ENCODE results near the gene ENO4. TPM values are rescaled to one million over a fixed set of nuclear protein-coding genes. Genes with fewer than 3 reads are reported as not detected.
A peak's percentile ranks its signal among the peaks of the same experiment; 100 is the strongest.

The ENO4 gene
- total RNA-seq, 4 donors from 2014 or later: 0.17 to 1.1 (median 0.29) TPM; not detected in 1

GRCh38 chr10:116848944-116849247 is 403 bp upstream of the ENO4 start:
- Histone ChIP-seq H3K27me3 (no peaks in the 10 kb centered on the region), H3K36me3 (no peaks in the 10 kb centered on the region), H3K27ac (replicated peaks in 1 of 4) (peak overlapping the region; percentile 66 to 79 (median 70)), H3K4me3 (peak overlapping the region; percentile 69 to 85 (median 71)), H3K9me3 (no peaks in the 10 kb centered on the region), H3K4me1 (peaks cover 6 to 17% (median 16%) of the 10 kb centered on the region in 4 donors)
- TF ChIP-seq POLR2A (IDR thresholded peaks at IDR 0.05; ENCODE audit: low read depth): no peak
- no peak for TF ChIP-seq POLR2AphosphoS5 (IDR thresholded peaks at IDR 0.05)
- TF ChIP-seq CTCF (IDR thresholded peaks at IDR 0.05): no peak
- no peak for TF ChIP-seq EP300 (IDR thresholded peaks at IDR 0.05)
- WGBS: 4% methylated on average over 10 of the region's 23 CpGs
- no peak for DNase-seq (ENCODE audit: extremely low spot score)
- intact Hi-C loops (cut with DNase I): no loop called here

GRCh38 chr10:116850058-116850611 is 836 bp downstream of the ENO4 start:
- TF ChIP-seq EP300 (IDR thresholded peaks at IDR 0.05) (no peak), POLR2A (IDR thresholded peaks at IDR 0.05; ENCODE audit: low read depth) (no peak), POLR2AphosphoS5 (IDR thresholded peaks at IDR 0.05) (no peak), CTCF (IDR thresholded peaks at IDR 0.05) (no peak)
- H3K4me1 ChIP-seq: peaks cover 6 to 17% (median 16%) of the 10 kb centered on the region in 4 donors

GRCh38 chr10:116852246-116852645 is 2.9 kb downstream of the ENO4 start:
- Histone ChIP-seq H3K27ac (replicated peaks in 1 of 4) (no peak overlapping the region), H3K27me3 (no peaks in the 10 kb centered on the region), H3K4me3 (no peak overlapping the region), H3K9me3 (no peaks in the 10 kb centered on the region), H3K36me3 (no peaks in the 10 kb centered on the region), H3K4me1 (peaks cover 6 to 17% (median 16%) of the 10 kb centered on the region in 4 donors)
- WGBS: 100% methylated on average over 1 of the region's 1 CpG
- TF ChIP-seq POLR2AphosphoS5 (IDR thresholded peaks at IDR 0.05): no peak
- no peak for TF ChIP-seq POLR2A (IDR thresholded peaks at IDR 0.05; ENCODE audit: low read depth)
- no peak for TF ChIP-seq EP300 (IDR thresholded peaks at IDR 0.05)
- DNase-seq (ENCODE audit: extremely low spot score): no peak
- intact Hi-C loops (cut with DNase I): no loop called here

More at GRCh38 chr10:116850058-116850611, 836 bp downstream of the ENO4 start:
- Histone ChIP-seq H3K36me3 (no peaks in the 10 kb centered on the region), H3K9me3 (no peaks in the 10 kb centered on the region), H3K4me3 (peak overlapping the region; percentile 69 to 85 (median 71)), H3K27me3 (no peaks in the 10 kb centered on the region), H3K27ac (replicated peaks in 1 of 4) (peak overlapping the region; percentile 66 to 79 (median 70))
- intact Hi-C loops (cut with DNase I): no loop called here
- no peak for DNase-seq (ENCODE audit: extremely low spot score)
- 42% methylated on average over 10 of the region's 10 CpGs for WGBS

- H3K4me3 ChIP-seq: no peak overlapping the region
- DNase-seq (ENCODE audit: extremely low spot score): no peak
- no peaks in the 10 kb centered on the region for H3K36me3 ChIP-seq
- peaks cover 6 to 16% (median 16%) of the 10 kb centered on the region in 4 donors for H3K4me1 ChIP-seq
- H3K27me3 ChIP-seq: no peaks in the 10 kb centered on the region
- no peak overlapping the region for H3K27ac ChIP-seq (replicated peaks in 1 of 4)
- WGBS: 94% methylated on average over 4 of the region's 4 CpGs
- no peak for TF ChIP-seq CTCF (IDR thresholded peaks at IDR 0.05)
- TF ChIP-seq POLR2A (IDR thresholded peaks at IDR 0.05; ENCODE audit: low read depth): no peak
- no peak for TF ChIP-seq EP300 (IDR thresholded peaks at IDR 0.05)
- no peak for TF ChIP-seq POLR2AphosphoS5 (IDR thresholded peaks at IDR 0.05)
- intact Hi-C loops (cut with DNase I): no loop called here
- no peaks in the 10 kb centered on the region for H3K9me3 ChIP-seq
These were observed 4.0 kb downstream of the ENO4 start for GRCh38 chr10:116853287-116853686.

- DNase-seq (ENCODE audit: extremely low spot score): no peak
- TF ChIP-seq EP300 (IDR thresholded peaks at IDR 0.05) (no peak), POLR2AphosphoS5 (IDR thresholded peaks at IDR 0.05) (no peak), CTCF (IDR thresholded peaks at IDR 0.05) (no peak)
- Histone ChIP-seq H3K27ac (replicated peaks in 1 of 4) (no peak overlapping the region), H3K27me3 (no peaks in the 10 kb centered on the region), H3K36me3 (no peaks in the 10 kb centered on the region), H3K4me1 (peaks cover 6 to 14% (median 12%) of the 10 kb centered on the region in 4 donors), H3K9me3 (no peaks in the 10 kb centered on the region), H3K4me3 (no peak overlapping the region)
- intact Hi-C loops (cut with DNase I): no loop called here
- whole genome bisulfite sequencing: 81% methylated on average over 4 of the region's 4 CpGs
These were observed 4.4 kb downstream of the ENO4 start for GRCh38 chr10:116853701-116854100.
